GM23338 (cell line): ENCODE results near the gene IGF1.

Source experiments
- CREB1 ChIP-seq: fragments of 250-450 bp; sonication (Bioruptor Pico); IDR thresholded peaks from 2 replicates; pipeline ENCODE4 v1.5.0; 2020; ENCODE audit warnings: low read depth, mild to moderate bottlenecking, moderate library complexity
- CTCF ChIP-seq, 2 experiments: fragments of 200-600 bp in 1 of 2; sonication (generic) in 1 of 2; conservative IDR thresholded peaks; 2 replicates each; pipeline versions ENCODE4 v1.5.1 to v1.6.1; 2016 to 2017; ENCODE audit warnings: antibody characterized with exemption in 2 of 2, low read depth in 2 of 2, mild to moderate bottlenecking in 2 of 2, moderate library complexity in 1 of 2
- ETS1 ChIP-seq: IDR thresholded peaks from 2 replicates; pipeline ENCODE4 v1.6.1; 2016; ENCODE audit warnings: antibody characterized with exemption
- EZH2 ChIP-seq: fragments of 200-600 bp; sonication (generic); IDR thresholded peaks from one replicate; pipeline ENCODE4 v1.8.0; 2017; ENCODE audit warnings: antibody characterized with exemption, mild to moderate bottlenecking, low read depth; ENCODE audit not compliant: unreplicated experiment
- EZH2phosphoT487 ChIP-seq: fragments of 200-600 bp; sonication (generic); IDR thresholded peaks from one replicate; pipeline ENCODE4 v1.8.1; 2018; ENCODE audit warnings: antibody characterized with exemption; ENCODE audit not compliant: unreplicated experiment
- JUNB ChIP-seq: IDR thresholded peaks from one replicate; pipeline ENCODE4 v1.6.1; 2016; ENCODE audit warnings: antibody characterized with exemption; ENCODE audit not compliant: unreplicated experiment
- NANOG ChIP-seq: IDR thresholded peaks from 2 replicates; pipeline ENCODE4 v1.6.1; 2016; ENCODE audit warnings: antibody characterized with exemption, borderline replicate concordance
- POLR2AphosphoS5 ChIP-seq: IDR thresholded peaks from 2 replicates; pipeline ENCODE4 v1.6.1; 2016; ENCODE audit warnings: antibody characterized with exemption, low read depth
- REST ChIP-seq: IDR thresholded peaks from one replicate; pipeline ENCODE4 v1.6.1; 2018; ENCODE audit warnings: antibody characterized with exemption; ENCODE audit not compliant: unreplicated experiment
- STAT1 ChIP-seq: IDR thresholded peaks from one replicate; pipeline ENCODE4 v1.6.1; 2016; ENCODE audit warnings: antibody characterized with exemption; ENCODE audit not compliant: unreplicated experiment
- ZNF114 ChIP-seq: fragments of 250-450 bp; sonication (Bioruptor Pico); IDR thresholded peaks from 2 replicates; pipeline ENCODE4 v1.5.0; 2020; ENCODE audit warnings: mild to moderate bottlenecking, moderate library complexity
- ZNF331 ChIP-seq: fragments of 250-450 bp; sonication (Bioruptor Pico); IDR thresholded peaks from 2 replicates; pipeline ENCODE4 v1.5.0; 2020; ENCODE audit warnings: low read depth, mild to moderate bottlenecking, moderate library complexity
- ZNF462 ChIP-seq: fragments of 250-450 bp; sonication (Bioruptor Pico); IDR thresholded peaks from 2 replicates; pipeline ENCODE4 v1.5.0; 2020; ENCODE audit warnings: mild to moderate bottlenecking, moderate library complexity

- no peak for TF ChIP-seq POLR2AphosphoS5
- no peak for TF ChIP-seq CTCF (conservative IDR thresholded peaks at IDR 0.05; ENCODE audit: low read depth in 2 of 2)
- TF ChIP-seq EZH2, result no peak
- no peak for TF ChIP-seq EZH2phosphoT487
- no peak for TF ChIP-seq CREB1 (CRISPR knock-in tag)
- no peak for TF ChIP-seq REST
- TF ChIP-seq STAT1, result no peak
- no peak for TF ChIP-seq JUNB
- no peak for TF ChIP-seq ZNF462 (CRISPR knock-in tag)
- no peak for TF ChIP-seq NANOG
- TF ChIP-seq ZNF331 (CRISPR knock-in tag), result no peak
- TF ChIP-seq ETS1, result no peak
- TF ChIP-seq ZNF114, result no peak
Observed at GRCh38 chr12:102470945-102471344, 9.4 kb downstream of the IGF1 start.
